ENCODE results near the gene FADS2.

DNA sequence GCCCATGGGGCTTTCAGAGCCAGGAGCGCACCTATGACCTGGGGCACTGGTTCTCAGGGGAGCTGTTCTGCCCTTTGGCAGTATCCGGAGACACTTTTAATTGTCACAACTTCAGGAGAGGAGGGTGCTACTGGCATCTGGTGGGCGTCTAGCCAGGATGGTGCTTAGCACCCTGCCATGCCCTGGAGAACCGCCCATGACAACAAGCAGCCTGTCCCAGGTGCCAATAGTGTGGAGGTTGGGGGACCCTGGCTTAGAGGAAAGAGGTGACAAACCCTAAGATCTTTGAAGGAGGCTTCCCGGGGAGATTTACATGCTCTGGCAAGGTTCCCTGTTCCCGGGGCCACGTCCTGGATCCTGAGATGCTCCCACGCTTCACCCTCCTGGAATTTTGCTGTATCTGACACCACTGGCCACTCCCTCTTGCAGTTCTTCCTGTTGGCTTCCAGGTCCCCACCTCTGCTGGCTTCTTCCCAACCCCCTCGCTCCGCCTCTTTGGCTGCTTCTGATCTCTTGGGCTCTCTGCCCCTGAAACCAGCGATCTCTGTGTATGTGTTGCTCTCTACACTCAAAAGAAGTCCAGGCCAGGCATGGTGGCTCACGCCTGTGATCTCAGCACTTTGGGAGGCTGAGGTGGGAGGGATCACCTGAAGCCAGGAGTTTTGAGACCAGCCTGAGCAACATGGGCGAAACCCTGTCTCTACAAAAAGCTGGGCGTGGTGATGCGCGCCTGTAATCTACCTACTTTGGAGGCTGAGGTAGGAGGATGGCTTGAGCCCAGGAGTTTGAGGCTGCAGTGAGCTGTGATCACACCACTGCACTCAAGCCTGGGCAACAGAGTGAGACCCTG, 32.2 kb downstream of the FADS2 start:
- no peak for TF ChIP-seq CTCF (IDR thresholded peaks at IDR 0.05 in 2 of 3, conservative IDR thresholded peaks at IDR 0.05 in 1 of 3; ENCODE audit: control insufficient read depth in 2 of 3, extremely low read depth in 1 of 3, insufficient read depth in 1 of 3, low read depth in 3 of 3, low read length in 3 of 3)
- TF ChIP-seq RCOR1 (conservative IDR thresholded peaks at IDR 0.05; ENCODE audit: low read depth, low read length) = no peak
- no peak for TF ChIP-seq ZNF217 (IDR thresholded peaks at IDR 0.05)
- TF ChIP-seq CHD2 (IDR thresholded peaks at IDR 0.05; ENCODE audit: borderline replicate concordance, low read depth, low read length) = no peak
- TF ChIP-seq EZH2 (IDR thresholded peaks at IDR 0.05; ENCODE audit: borderline replicate concordance, control insufficient read depth, low read depth, low read length) = no peak

Data from GM12878 (cell line).